CD14-positive monocyte (primary cell): ENCODE data around the gene ITGA3. TPM values are rescaled to one million over a fixed set of nuclear protein-coding genes. Genes with fewer than 3 reads are reported as not detected.

Experiments used
- DNase-seq, 3 donors: peaks; one replicate each; pipeline ENCODE4 v3.0.0-alpha.2; 2011 to 2022
- H2AFZ ChIP-seq: 2 replicates; pipeline ENCODE4 v1.6.0; 2012; ENCODE audit warnings: mild to moderate bottlenecking, low read depth, low read length, inconsistent platforms; ENCODE audit not compliant: insufficient read depth, poor library complexity, severe bottlenecking
- H3K27ac ChIP-seq, 2 donors: 1 replicate in 1 of 2; 2 replicates in 1 of 2; pipeline ENCODE4 v1.5.1; 2012 to 2013; ENCODE audit warnings: low read length in 2 of 2, control low read depth in 1 of 2, inconsistent platforms in 1 of 2, low read depth in 1 of 2, mild to moderate bottlenecking in 1 of 2
- H3K27me3 ChIP-seq, 2 donors: one replicate each; pipeline versions ENCODE4 v1.6.0 to v1.6.1; 2011 to 2013; ENCODE audit warnings: low read length in 2 of 2; ENCODE audit not compliant: control insufficient read depth in 2 of 2, insufficient read depth in 2 of 2
- H3K36me3 ChIP-seq, 2 donors: replicated peaks in 1 of 2; 1 replicate in 1 of 2; 2 replicates in 1 of 2; pipeline versions ENCODE4 v1.5.1 to v1.6.1; 2012 to 2013; ENCODE audit warnings: low read length in 2 of 2, control low read depth in 1 of 2, inconsistent platforms in 1 of 2, mild to moderate bottlenecking in 1 of 2; ENCODE audit not compliant: insufficient read depth in 2 of 2, control insufficient read depth in 1 of 2
- H3K4me1 ChIP-seq, 2 donors: 1 replicate in 1 of 2; 2 replicates in 1 of 2; pipeline versions ENCODE4 v1.5.1 to v1.6.1; 2012 to 2013; ENCODE audit warnings: low read length in 2 of 2, control low read depth in 1 of 2, inconsistent platforms in 1 of 2, mild to moderate bottlenecking in 1 of 2, moderate library complexity in 1 of 2; ENCODE audit not compliant: insufficient read depth in 2 of 2, control insufficient read depth in 1 of 2
- H3K4me2 ChIP-seq: replicated peaks from 2 replicates; pipeline ENCODE3; 2012; ENCODE audit warnings: low read length, moderate library complexity, mild to moderate bottlenecking; ENCODE audit not compliant: poor library complexity, severe bottlenecking; ENCODE audit errors: extremely low read depth
- H3K4me3 ChIP-seq, 3 experiments: fragments of 200-600 bp in 1 of 3; sonication (generic) in 1 of 3; replicated peaks in 1 of 3; 1 replicate in 2 of 3; 2 replicates in 1 of 3; pipeline ENCODE4 v1.5.1; 2011 to 2013; ENCODE audit warnings: low read length in 3 of 3, mild to moderate bottlenecking in 3 of 3, control low read depth in 2 of 3, low read depth in 2 of 3, inconsistent platforms in 1 of 3, moderate library complexity in 1 of 3
- H3K79me2 ChIP-seq: 2 replicates; pipeline ENCODE4 v1.6.0; 2012; ENCODE audit warnings: mild to moderate bottlenecking, control low read depth, inconsistent platforms, low read length, moderate library complexity; ENCODE audit not compliant: insufficient read depth
- H3K9ac ChIP-seq: 2 replicates; pipeline ENCODE4 v1.6.0; 2017; ENCODE audit warnings: low read length, mild to moderate bottlenecking; ENCODE audit not compliant: insufficient read depth, poor library complexity, severe bottlenecking
- H3K9me3 ChIP-seq, 2 donors: replicated peaks in 1 of 2; 1 replicate in 1 of 2; 2 replicates in 1 of 2; pipeline versions ENCODE4 v1.5.1 to v1.6.1; 2012 to 2013; ENCODE audit warnings: low read length in 2 of 2, control low read depth in 1 of 2; ENCODE audit not compliant: control insufficient read depth in 1 of 2, insufficient read depth in 1 of 2
- H4K20me1 ChIP-seq: 2 replicates; pipeline ENCODE4 v1.6.0; 2012; ENCODE audit warnings: mild to moderate bottlenecking, low read length, control low read depth, moderate library complexity; ENCODE audit not compliant: insufficient read depth
- H3K27ac Mint-ChIP-seq, 7 donors: one replicate each; pipeline ENCODE4 v1.8.0; 2020; ENCODE audit warnings: mild to moderate bottlenecking in 7 of 7, mixed read lengths in 7 of 7, moderate library complexity in 6 of 7, inconsistent platforms in 2 of 7
- H3K27me3 Mint-ChIP-seq, 3 donors: one replicate each; pipeline ENCODE4 v1.8.0; 2021 to 2022; ENCODE audit warnings: low read depth in 3 of 3, mild to moderate bottlenecking in 3 of 3, mixed read lengths in 3 of 3, moderate library complexity in 3 of 3, inconsistent platforms in 1 of 3
- H3K36me3 Mint-ChIP-seq, 2 donors: one replicate each; pipeline ENCODE4 v1.8.0; 2020; ENCODE audit warnings: mixed read lengths in 2 of 2, inconsistent platforms in 1 of 2, mild to moderate bottlenecking in 1 of 2
- H3K4me1 Mint-ChIP-seq: one replicate; pipeline ENCODE4 v1.8.0; 2020; ENCODE audit warnings: mild to moderate bottlenecking, mixed read lengths
- H3K4me3 Mint-ChIP-seq, 2 donors: one replicate each; pipeline ENCODE4 v1.8.0; 2020; ENCODE audit warnings: mild to moderate bottlenecking in 2 of 2, mixed read lengths in 2 of 2, moderate library complexity in 1 of 2
- H3K9me3 Mint-ChIP-seq, 7 donors: one replicate each; pipeline ENCODE4 v1.8.0; 2020 to 2022; ENCODE audit warnings: mixed read lengths in 7 of 7, mild to moderate bottlenecking in 6 of 7, moderate library complexity in 6 of 7, inconsistent platforms in 2 of 7
- CTCF ChIP-seq: fragments of 200-600 bp; IDR thresholded peaks from one replicate; pipeline ENCODE4 v1.8.0; 2022; ENCODE audit warnings: antibody characterized with exemption, mild to moderate bottlenecking
- WGBS: methylation state at CpG from one replicate; pipeline ENCODE4 v1.1.5; 2013; ENCODE audit warnings: missing lambda C conversion rate; ENCODE audit not compliant: insufficient coverage; 5-methylcytosine and 5-hydroxymethylcytosine counted together
- intact Hi-C, 2 donors: fragments of 100-400 bp; cut with micrococcal nuclease; formaldehyde crosslinking; loops; one replicate each; pipeline versions ENCODE4 v1.15.0 to v1.15.1; 2023
- polyA plus RNA-seq, 3 donors: library from polyadenylated mRNA; depleted of rRNA in 1 of 3; unstranded in 2 of 3; stranded (reverse) in 1 of 3; fragments of 300-500 nt in 2 of 3; fragments of >200 nt in 1 of 3; fragmentation: Illumina TruSeq in 2 of 3; gene quantifications; 1 replicate in 2 of 3; 2 replicates in 1 of 3; pipeline ENCODE4 v1.2.3, GENCODE V29; 2012 to 2021

Gene ITGA3
- polyA plus RNA-seq, 3 donors: 0.31 to 0.36 TPM; not detected in 1

GRCh38 chr17:50022463-50023130 lies 33.3 kb upstream of the ITGA3 start:
- Histone ChIP-seq H3K4me2 (no peak overlapping the region), H3K9me3 (no peaks in the 10 kb centered on the region), H3K4me1 (peaks cover 7 to 8% of the 10 kb centered on the region in 2 donors), H3K36me3 (no peaks in the 10 kb centered on the region), H3K9ac (no peak overlapping the region), H3K27me3 (peaks cover 0 to 7% of the 10 kb centered on the region in 2 donors), H3K79me2 (no peaks in the 10 kb centered on the region), H3K27ac (no peak overlapping the region), H2AFZ (no peak overlapping the region), H3K4me3 (no peak overlapping the region), H4K20me1 (no peaks in the 10 kb centered on the region)
- Mint-ChIP-seq H3K27ac (no peak overlapping the region), H3K36me3 (no peaks in the 10 kb centered on the region), H3K4me1 (peaks cover 15% of the 10 kb centered on the region), H3K9me3 (peaks cover 0 to 2% (median 0%) of the 10 kb centered on the region in 7 donors), H3K4me3 (no peak overlapping the region), H3K27me3 (peaks cover 14 to 22% (median 15%) of the 10 kb centered on the region in 3 donors)
- TF ChIP-seq CTCF: no peak
- WGBS: 91% methylated on average over 3 of the region's 6 CpGs
- no peak for DNase-seq
- intact Hi-C loops: no loop called here

GRCh38 chr17:50023520-50023919 lies 32.4 kb upstream of the ITGA3 start:
- Histone ChIP-seq H3K79me2 (no peaks in the 10 kb centered on the region), H3K27me3 (peaks cover 0 to 15% of the 10 kb centered on the region in 2 donors), H3K4me3 (no peak overlapping the region), H3K4me2 (no peak overlapping the region), H2AFZ (no peak overlapping the region), H3K27ac (no peak overlapping the region), H4K20me1 (no peaks in the 10 kb centered on the region), H3K9me3 (no peaks in the 10 kb centered on the region), H3K9ac (no peak overlapping the region), H3K36me3 (no peaks in the 10 kb centered on the region), H3K4me1 (peaks cover 10 to 16% of the 10 kb centered on the region in 2 donors)
- Mint-ChIP-seq H3K9me3 (peaks cover 0 to 2% (median 0%) of the 10 kb centered on the region in 7 donors), H3K4me1 (peaks cover 24% of the 10 kb centered on the region), H3K27ac (no peak overlapping the region), H3K4me3 (no peak overlapping the region), H3K27me3 (peaks cover 19 to 31% (median 20%) of the 10 kb centered on the region in 3 donors), H3K36me3 (no peaks in the 10 kb centered on the region)
- intact Hi-C loops: no loop called here
- DNase-seq: no peak
- TF ChIP-seq CTCF: no peak
- 86% methylated on average over 3 of the region's 8 CpGs for WGBS
